ENCODE results near the gene MMRN2. TPM values are rescaled to one million over a fixed set of nuclear protein-coding genes. Genes with fewer than 3 reads are reported as not detected.

Gene MMRN2
- total and polyA plus RNA-seq, 2 of the 8 experiments (the other 6 are each of a cell fraction or from before 2014, with no cell fraction given) = 1.2 TPM

GRCh38 chr10:86944031-86944419 lies 13.4 kb downstream of the MMRN2 start (continued):
- no peak for TF ChIP-seq GABPA (IDR thresholded peaks at IDR 0.05; ENCODE audit: borderline replicate concordance, insufficient read depth, low read length)
- no peak for TF ChIP-seq SP1 (IDR thresholded peaks at IDR 0.05; ENCODE audit: low read depth, low read length)
- TF ChIP-seq SIX5 (IDR thresholded peaks at IDR 0.05; ENCODE audit: low read depth, low read length) = no peak
- no peak for TF ChIP-seq CHD7 (IDR thresholded peaks at IDR 0.05; ENCODE audit: insufficient replicate concordance, low read length)
- no peak for TF ChIP-seq MAX (IDR thresholded peaks at IDR 0.05)
- no peak for TF ChIP-seq RFX5 (IDR thresholded peaks at IDR 0.05; ENCODE audit: borderline replicate concordance, low read depth, low read length)
